GM12878 (cell line): ENCODE measurements around the gene STARD5. TPM values are rescaled to one million over a fixed set of nuclear protein-coding genes. Genes with fewer than 3 reads are reported as not detected.

Experiments
- BCL3 ChIP-seq: IDR thresholded peaks from 2 replicates; pipeline ENCODE4 v1.6.1; 2011; ENCODE audit warnings: borderline replicate concordance, low read depth, mild to moderate bottlenecking, moderate library complexity, low read length; ENCODE audit not compliant: insufficient read depth, poor library complexity, severe bottlenecking
- CBX5 ChIP-seq: sonication (generic); IDR thresholded peaks from 2 replicates; pipeline ENCODE4 v1.6.1; 2016; ENCODE audit warnings: low read depth, moderate library complexity, mild to moderate bottlenecking, inconsistent platforms
- CREM ChIP-seq: IDR thresholded peaks from 2 replicates; pipeline ENCODE4 v1.6.1; 2014; ENCODE audit warnings: antibody characterized with exemption, low read depth
- JUNB ChIP-seq: IDR thresholded peaks from 2 replicates; pipeline ENCODE4 v1.6.1; 2016; ENCODE audit warnings: antibody characterized with exemption, mild to moderate bottlenecking
- LARP7 ChIP-seq: fragments of 450-650 bp; IDR thresholded peaks from 2 replicates; pipeline ENCODE4 v1.6.1; 2017; ENCODE audit warnings: mild to moderate bottlenecking
- MEF2B ChIP-seq: fragments of 450-650 bp; IDR thresholded peaks from 2 replicates; pipeline ENCODE4 v1.6.1; 2018; ENCODE audit warnings: mild to moderate bottlenecking, moderate library complexity; ENCODE audit not compliant: partially characterized antibody, poor library complexity, severe bottlenecking
- MTA2 ChIP-seq: fragments of 450-650 bp; IDR thresholded peaks from 2 replicates; pipeline ENCODE4 v1.6.1; 2016; ENCODE audit warnings: low read depth, mild to moderate bottlenecking, moderate library complexity
- PBX3 ChIP-seq: IDR thresholded peaks from 2 replicates; pipeline ENCODE4 v1.6.1; 2011; ENCODE audit warnings: mild to moderate bottlenecking, low read depth, low read length, moderate library complexity; ENCODE audit not compliant: insufficient replicate concordance
- PKNOX1 ChIP-seq: fragments of 450-650 bp; IDR thresholded peaks from 2 replicates; pipeline ENCODE4 v1.6.1; 2016; ENCODE audit warnings: mild to moderate bottlenecking
- POLR2A ChIP-seq: IDR thresholded peaks from 2 replicates; pipeline ENCODE4 v1.6.1; 2011; ENCODE audit warnings: low read depth, mild to moderate bottlenecking, low read length
- POU2F2 ChIP-seq: IDR thresholded peaks from 3 replicates; pipeline ENCODE4 v1.6.1; 2011; ENCODE audit warnings: low read depth, mild to moderate bottlenecking, low read length, borderline replicate concordance
- RB1 ChIP-seq: fragments of 450-650 bp; formaldehyde crosslinking; IDR thresholded peaks from 2 replicates; pipeline ENCODE4 v1.6.1; 2017; ENCODE audit warnings: mild to moderate bottlenecking, borderline replicate concordance
- RELB ChIP-seq: fragments of 450-650 bp; IDR thresholded peaks from 2 replicates; pipeline ENCODE4 v1.6.1; 2017; ENCODE audit warnings: low read depth, mild to moderate bottlenecking, moderate library complexity
- RFX5 ChIP-seq: IDR thresholded peaks from 2 replicates; pipeline ENCODE4 v1.6.1; 2011; ENCODE audit warnings: low read depth, low read length, improper control_type of control experiment
- SMAD5 ChIP-seq: IDR thresholded peaks from 2 replicates; pipeline ENCODE4 v1.6.1; 2016; ENCODE audit warnings: antibody characterized with exemption, low read depth
- SMARCA5 ChIP-seq: fragments of 450-650 bp; IDR thresholded peaks from 2 replicates; pipeline ENCODE4 v1.6.1; 2017; ENCODE audit warnings: mild to moderate bottlenecking
- SREBF2 ChIP-seq: IDR thresholded peaks from 2 replicates; pipeline ENCODE4 v1.6.1; 2012; ENCODE audit warnings: mild to moderate bottlenecking, low read length
- STAT3 ChIP-seq: IDR thresholded peaks from 2 replicates; pipeline ENCODE4 v1.6.1; 2011; ENCODE audit warnings: low read depth, low read length, improper control_type of control experiment
- TAF1 ChIP-seq: IDR thresholded peaks from 2 replicates; pipeline ENCODE4 v1.6.1; 2011; ENCODE audit warnings: mild to moderate bottlenecking, low read depth, low read length, borderline replicate concordance
- TBL1XR1 ChIP-seq: IDR thresholded peaks from 2 replicates; pipeline ENCODE4 v1.6.1; 2012; ENCODE audit warnings: low read depth, low read length, improper control_type of control experiment
- TCF7 ChIP-seq: IDR thresholded peaks from 2 replicates; pipeline ENCODE4 v1.6.1; 2014; ENCODE audit warnings: antibody characterized with exemption, borderline replicate concordance
- USF1 ChIP-seq: IDR thresholded peaks from 2 replicates; pipeline ENCODE4 v1.6.1; 2011; ENCODE audit warnings: borderline replicate concordance, low read depth, mild to moderate bottlenecking, moderate library complexity, mixed read lengths, low read length; ENCODE audit not compliant: insufficient read depth; ENCODE audit errors: extremely low read length
- USF2 ChIP-seq: IDR thresholded peaks from 2 replicates; pipeline ENCODE4 v1.6.1; 2011; ENCODE audit warnings: low read depth, low read length, improper control_type of control experiment, borderline replicate concordance
- YBX1 ChIP-seq: fragments of 450-650 bp; IDR thresholded peaks from 2 replicates; pipeline ENCODE4 v1.6.1; 2016; ENCODE audit warnings: antibody characterized with exemption
- ZNF217 ChIP-seq: fragments of 450-650 bp; IDR thresholded peaks from 2 replicates; pipeline ENCODE4 v1.6.1; 2017; ENCODE audit warnings: antibody characterized with exemption, mild to moderate bottlenecking
- ZNF384 ChIP-seq: IDR thresholded peaks from 2 replicates; pipeline ENCODE4 v1.6.1; 2012; ENCODE audit warnings: low read depth, mild to moderate bottlenecking, low read length, improper control_type of control experiment, borderline replicate concordance
- ZSCAN29 ChIP-seq: fragments of 450-650 bp; IDR thresholded peaks from 2 replicates; pipeline ENCODE4 v1.6.1; 2017; ENCODE audit warnings: mild to moderate bottlenecking, moderate library complexity
- polyA plus RNA-seq, 11 experiments: library from polyadenylated mRNA; depleted of rRNA in 4 of 11; unstranded in 6 of 11; stranded (reverse) in 5 of 11; fragments of >200 nt; fragmentation: Nextera tagmentation in 4 of 11; fragmentation: Illumina TruSeq in 1 of 11; extraction: Ambion mirVana in 4 of 11; extraction: Trizol in 1 of 11; gene quantifications; 1 replicate in 1 of 11; 2 replicates in 10 of 11; pipeline versions ENCODE4 v1.2.1 to v1.2.3, GENCODE V29; 2011 to 2016; ENCODE audit warnings: inconsistent platforms in 2 of 11, missing spikeins in 2 of 11, low read depth in 1 of 11
- total RNA-seq, 4 experiments: library from RNA; depleted of rRNA in 3 of 4; stranded (reverse); fragments of >200 nt in 3 of 4; fragmentation: Illumina TruSeq in 1 of 4; extraction: Trizol in 1 of 4; gene quantifications; 2 replicates each; pipeline versions ENCODE4 v1.2.1 to v1.2.3, GENCODE V29; 2013 to 2021

The STARD5 gene
- total and polyA plus RNA-seq, 10 of the 15 experiments (the other 5 are each of a cell fraction or from before 2014, with no cell fraction given), result 2.3 to 9.4 (median 4.7) TPM

- TF ChIP-seq PKNOX1, result peak; percentile 47; the same call in 1 of the 2 replicates
- peak; percentile 79 for TF ChIP-seq MTA2
- peak; percentile 75 for TF ChIP-seq BCL3
- no peak; the same call in 1 of the 2 replicates for TF ChIP-seq SMAD5
- TF ChIP-seq JUNB, result peak; percentile 88
- peak; percentile 32 for TF ChIP-seq MEF2B
- TF ChIP-seq TBL1XR1, result peak; percentile 96
- peak; percentile 84 for TF ChIP-seq POU2F2
- TF ChIP-seq SREBF2, result no peak
- TF ChIP-seq PBX3, result no peak
- TF ChIP-seq STAT3, result no peak
- peak; percentile 79 for TF ChIP-seq POLR2A
- TF ChIP-seq LARP7, result no peak
- peak; percentile 69; the same call in 1 of the 2 replicates for TF ChIP-seq SMARCA5
- peak; percentile 89 for TF ChIP-seq CREM
- no peak for TF ChIP-seq YBX1
- TF ChIP-seq USF2, result no peak
- no peak for TF ChIP-seq RFX5
- no peak for TF ChIP-seq CBX5
- TF ChIP-seq RELB, result peak; percentile 72
- no peak for TF ChIP-seq ZNF217
- TF ChIP-seq USF1, result no peak
- no peak for TF ChIP-seq ZSCAN29
- peak; percentile 90 for TF ChIP-seq TAF1
- TF ChIP-seq ZNF384, result no peak
- TF ChIP-seq RB1, result no peak
- peak; percentile 69; the same call in 1 of the 2 replicates for TF ChIP-seq TCF7
These were observed 27.3 kb downstream of the STARD5 start (continued) for GRCh38 chr15:81296673-81297072.
